ENCODE measurements around the gene METTL14.

The METTL14 gene

DNA sequence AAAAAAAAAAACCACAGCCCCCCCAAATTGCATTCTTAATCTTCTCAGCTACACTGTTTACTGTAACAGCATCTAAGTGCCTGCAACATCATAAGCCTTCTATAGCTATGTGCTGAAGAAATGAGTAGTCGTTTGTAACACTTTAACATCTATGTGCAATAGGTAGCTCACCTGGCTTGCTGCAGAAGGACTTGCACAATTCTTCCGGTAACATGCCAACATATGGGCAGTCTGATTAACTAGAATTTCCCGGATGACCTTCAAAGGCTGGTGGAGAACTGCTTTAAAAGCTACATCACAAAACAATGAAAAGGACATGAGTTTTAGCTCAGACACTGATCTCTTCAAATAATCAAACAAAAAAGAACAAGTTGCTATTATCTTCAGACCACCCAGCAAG, 52.9 kb downstream of the METTL14 start:
- Histone ChIP-seq H3K36me3 (ENCODE audit: control insufficient read depth, insufficient read depth, low read length) (peaks cover 14% of the 10 kb centered on the region), H3K9ac (ENCODE audit: low read depth, low read length) (no peak overlapping the region), H3K4me3 (ENCODE audit: low read depth, low read length) (no peak overlapping the region), H3K27me3 (ENCODE audit: control insufficient read depth, insufficient read depth, low read length) (no peaks in the 10 kb centered on the region), H3K4me1 (ENCODE audit: control insufficient read depth, insufficient read depth, low read length) (no peaks in the 10 kb centered on the region), H3K9me3 (ENCODE audit: control insufficient read depth, insufficient read depth, low read length) (no peaks in the 10 kb centered on the region)

DNA sequence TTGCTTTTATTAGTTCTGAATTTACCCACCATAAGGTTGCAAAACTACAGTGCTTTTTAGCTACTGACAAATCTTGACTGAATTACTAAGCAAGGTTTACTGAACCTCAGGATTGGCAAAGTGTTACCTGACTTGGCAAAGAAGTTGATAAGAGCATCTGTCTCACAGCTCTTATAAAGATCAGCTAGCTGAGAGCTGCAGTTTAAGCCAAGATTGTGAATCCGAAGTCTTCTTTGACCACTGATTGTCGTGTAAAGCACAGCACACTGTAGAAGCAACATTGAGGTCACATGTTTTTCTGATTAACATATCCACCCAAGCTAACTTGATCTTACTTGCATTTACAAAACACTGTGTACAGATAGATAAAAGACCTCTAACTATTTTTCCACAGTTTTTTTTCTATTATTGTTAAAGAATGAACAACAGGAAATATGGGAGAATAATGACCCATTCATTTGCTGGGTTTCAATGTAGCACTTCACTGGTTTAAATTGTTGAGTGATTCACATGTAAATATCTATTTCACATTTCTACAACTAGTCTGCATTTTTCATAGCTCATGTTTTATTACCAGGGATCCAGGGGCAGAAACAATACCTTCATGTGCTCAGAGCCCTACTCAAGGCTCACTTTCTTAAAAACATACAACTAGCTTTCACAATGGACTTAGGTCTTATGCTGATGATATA, 54.0 kb downstream of the METTL14 start:
- Histone ChIP-seq H3K4me1 (ENCODE audit: control insufficient read depth, insufficient read depth, low read length) (no peaks in the 10 kb centered on the region), H3K36me3 (ENCODE audit: control insufficient read depth, insufficient read depth, low read length) (peaks cover 19% of the 10 kb centered on the region), H3K9ac (ENCODE audit: low read depth, low read length) (no peak overlapping the region), H3K4me3 (ENCODE audit: low read depth, low read length) (no peak overlapping the region), H3K27me3 (ENCODE audit: control insufficient read depth, insufficient read depth, low read length) (no peaks in the 10 kb centered on the region), H3K9me3 (ENCODE audit: control insufficient read depth, insufficient read depth, low read length) (no peaks in the 10 kb centered on the region)

DNA sequence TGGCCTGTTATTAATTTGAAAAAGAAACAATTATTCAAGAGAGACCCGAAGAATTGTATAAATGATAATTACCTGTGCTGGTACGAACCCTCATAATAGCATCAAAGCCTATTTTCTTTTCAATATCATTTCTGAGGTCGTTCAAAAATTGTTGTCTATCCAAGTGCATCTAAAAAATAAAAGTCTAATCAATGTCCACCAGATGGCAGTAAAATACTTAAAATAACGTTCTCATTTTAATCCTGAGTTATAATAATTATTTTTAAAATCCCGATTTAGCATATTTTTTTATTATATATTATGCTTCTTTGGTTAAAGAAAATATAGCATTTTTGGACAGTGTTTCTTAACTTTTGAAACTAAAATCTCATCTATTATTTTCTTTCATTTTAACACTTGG, 55.7 kb downstream of the METTL14 start:
- no peak overlapping the region for H3K4me3 ChIP-seq (ENCODE audit: low read depth, low read length)
- H3K27me3 ChIP-seq (ENCODE audit: control insufficient read depth, insufficient read depth, low read length) = no peaks in the 10 kb centered on the region
- no peak overlapping the region for H3K9ac ChIP-seq (ENCODE audit: low read depth, low read length)
- peaks cover 16% of the 10 kb centered on the region for H3K36me3 ChIP-seq (ENCODE audit: control insufficient read depth, insufficient read depth, low read length)
- no peaks in the 10 kb centered on the region for H3K9me3 ChIP-seq (ENCODE audit: control insufficient read depth, insufficient read depth, low read length)
- no peaks in the 10 kb centered on the region for H3K4me1 ChIP-seq (ENCODE audit: control insufficient read depth, insufficient read depth, low read length)

DNA sequence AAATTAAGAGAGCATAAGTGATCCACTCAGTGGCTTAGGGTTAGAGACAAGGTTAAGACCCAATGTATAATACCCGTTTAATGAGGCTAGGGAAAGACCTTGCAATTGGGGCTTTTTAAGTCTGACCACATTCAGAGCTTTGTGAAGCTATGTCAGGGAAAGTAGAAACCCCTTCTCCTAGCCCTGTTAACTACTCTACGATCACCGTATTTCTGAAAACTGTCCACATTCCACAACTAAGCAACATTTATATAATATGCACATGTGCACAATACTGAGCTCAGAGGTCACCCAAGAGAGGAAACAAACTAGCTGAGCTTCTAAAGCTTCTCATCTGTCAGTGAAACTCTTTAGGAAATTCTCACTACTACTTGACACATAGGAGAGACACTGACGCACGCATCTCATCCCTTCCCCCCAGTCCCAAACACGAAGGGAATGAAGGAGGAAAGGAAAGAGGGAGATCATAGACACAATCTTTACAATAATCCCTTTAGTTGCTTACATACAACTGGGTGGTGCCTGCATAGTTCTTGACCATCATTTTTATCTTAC, 56.2 kb downstream of the METTL14 start:
- Histone ChIP-seq H3K9me3 (ENCODE audit: control insufficient read depth, insufficient read depth, low read length) (no peaks in the 10 kb centered on the region), H3K9ac (ENCODE audit: low read depth, low read length) (no peak overlapping the region), H3K27me3 (ENCODE audit: control insufficient read depth, insufficient read depth, low read length) (no peaks in the 10 kb centered on the region), H3K4me1 (ENCODE audit: control insufficient read depth, insufficient read depth, low read length) (no peaks in the 10 kb centered on the region), H3K4me3 (ENCODE audit: low read depth, low read length) (no peak overlapping the region), H3K36me3 (ENCODE audit: control insufficient read depth, insufficient read depth, low read length) (peaks cover 16% of the 10 kb centered on the region)

DNA sequence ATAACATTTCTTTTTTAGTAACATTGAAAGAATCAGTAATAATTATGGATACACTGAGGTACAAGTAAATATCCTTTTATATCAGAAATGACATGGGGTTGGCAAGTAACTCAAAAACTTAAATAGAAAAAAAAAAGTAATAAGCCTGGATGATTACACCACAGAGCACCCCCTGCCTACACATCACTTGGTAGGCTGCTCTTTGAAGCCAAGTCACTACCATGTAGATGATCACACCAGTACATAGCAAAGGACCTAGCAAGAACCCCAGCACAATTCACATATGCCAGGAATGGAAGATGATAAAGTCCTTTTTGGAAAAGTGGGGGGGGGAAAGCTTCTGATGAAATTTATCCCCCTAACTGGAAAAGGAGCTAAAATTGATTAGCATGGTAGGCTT, 56.9 kb downstream of the METTL14 start:
- Histone ChIP-seq H3K4me1 (ENCODE audit: control insufficient read depth, insufficient read depth, low read length) (no peaks in the 10 kb centered on the region), H3K4me3 (ENCODE audit: low read depth, low read length) (no peak overlapping the region), H3K36me3 (ENCODE audit: control insufficient read depth, insufficient read depth, low read length) (peaks cover 16% of the 10 kb centered on the region), H3K9ac (ENCODE audit: low read depth, low read length) (no peak overlapping the region), H3K27me3 (ENCODE audit: control insufficient read depth, insufficient read depth, low read length) (no peaks in the 10 kb centered on the region), H3K9me3 (ENCODE audit: control insufficient read depth, insufficient read depth, low read length) (no peaks in the 10 kb centered on the region)

DNA sequence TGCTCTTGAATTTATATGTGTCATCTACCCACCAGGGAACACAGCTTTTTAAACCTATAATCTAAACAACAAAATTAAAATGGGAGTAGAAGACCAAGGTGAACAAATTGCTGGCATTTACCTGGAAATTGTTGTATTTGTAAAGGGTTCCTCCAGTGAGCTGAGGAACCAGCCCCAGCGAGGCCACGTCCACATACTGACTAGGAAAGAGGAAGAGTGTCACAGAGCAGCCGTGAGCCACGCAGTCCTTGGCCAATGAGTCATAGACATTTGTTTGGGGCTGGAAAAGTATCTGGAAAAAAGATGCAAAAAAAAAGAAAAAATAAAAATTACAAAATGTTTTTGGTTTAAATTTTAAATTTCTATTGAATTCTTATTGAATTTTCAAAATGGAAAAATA, 58.7 kb downstream of the METTL14 start:
- H3K36me3 ChIP-seq (ENCODE audit: control insufficient read depth, insufficient read depth, low read length) = peaks cover 10% of the 10 kb centered on the region
- H3K4me1 ChIP-seq (ENCODE audit: control insufficient read depth, insufficient read depth, low read length) = no peaks in the 10 kb centered on the region
- no peak overlapping the region for H3K9ac ChIP-seq (ENCODE audit: low read depth, low read length)
- H3K4me3 ChIP-seq (ENCODE audit: low read depth, low read length) = no peak overlapping the region
- H3K9me3 ChIP-seq (ENCODE audit: control insufficient read depth, insufficient read depth, low read length) = no peaks in the 10 kb centered on the region
- H3K27me3 ChIP-seq (ENCODE audit: control insufficient read depth, insufficient read depth, low read length) = no peaks in the 10 kb centered on the region

DNA sequence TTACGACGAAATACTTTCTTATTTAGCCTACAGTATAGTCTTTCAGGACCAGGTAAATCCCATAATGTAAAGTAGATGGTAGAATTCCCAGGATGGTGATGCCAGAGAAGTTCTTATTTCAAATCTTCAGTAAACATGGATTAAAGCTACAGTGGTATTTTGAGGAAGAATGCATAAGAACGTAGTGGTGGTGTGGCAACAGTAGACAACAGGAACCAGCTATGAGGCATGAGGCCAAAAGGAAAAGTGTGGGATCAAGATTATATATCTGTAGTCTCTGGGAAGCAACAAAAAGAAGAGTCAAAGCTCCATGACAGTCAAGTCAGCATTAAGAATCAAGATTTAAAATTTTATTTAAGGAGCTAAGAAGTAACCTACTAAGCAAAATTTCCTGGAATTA, 60.2 kb downstream of the METTL14 start:
- Histone ChIP-seq H3K36me3 (ENCODE audit: control insufficient read depth, insufficient read depth, low read length) (peaks cover 12% of the 10 kb centered on the region), H3K9me3 (ENCODE audit: control insufficient read depth, insufficient read depth, low read length) (no peaks in the 10 kb centered on the region), H3K4me1 (ENCODE audit: control insufficient read depth, insufficient read depth, low read length) (no peaks in the 10 kb centered on the region), H3K27me3 (ENCODE audit: control insufficient read depth, insufficient read depth, low read length) (no peaks in the 10 kb centered on the region), H3K4me3 (ENCODE audit: low read depth, low read length) (no peak overlapping the region), H3K9ac (ENCODE audit: low read depth, low read length) (no peak overlapping the region)

DNA sequence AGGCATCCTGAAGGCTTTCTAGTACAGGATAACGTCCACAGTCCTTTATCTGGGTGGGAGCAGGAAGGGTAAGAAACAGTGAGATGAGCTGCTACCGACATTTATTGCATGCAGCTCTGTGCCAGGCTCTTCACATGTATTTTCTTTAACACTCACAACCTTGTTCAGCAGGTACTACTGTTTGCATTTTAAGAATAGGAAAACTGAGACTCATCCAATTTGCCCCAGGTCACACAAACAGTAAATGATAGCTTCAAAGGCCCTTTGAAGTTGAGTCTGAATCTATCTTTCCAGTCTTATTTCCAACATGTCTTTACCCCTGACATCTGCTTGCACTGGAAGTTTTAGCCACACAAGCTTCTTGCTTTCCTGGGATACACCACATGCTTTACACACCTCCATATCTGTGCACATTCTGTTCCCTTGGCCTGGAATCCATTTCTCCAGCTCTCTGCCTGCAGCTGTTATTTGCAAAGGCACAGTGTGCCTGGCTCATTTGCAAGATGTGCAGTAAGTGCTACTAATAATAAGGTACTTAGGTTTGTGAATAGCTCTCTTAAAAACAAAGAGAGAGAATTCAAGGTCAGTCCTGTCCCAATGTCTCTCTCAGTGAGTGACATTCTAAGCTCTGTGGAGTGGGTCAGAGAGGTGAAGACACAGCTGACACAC, 61.2 kb downstream of the METTL14 start:
- no peaks in the 10 kb centered on the region for H3K27me3 ChIP-seq (ENCODE audit: control insufficient read depth, insufficient read depth, low read length)
- H3K9ac ChIP-seq (ENCODE audit: low read depth, low read length) = no peak overlapping the region
- peaks cover 14% of the 10 kb centered on the region for H3K36me3 ChIP-seq (ENCODE audit: control insufficient read depth, insufficient read depth, low read length)
- H3K9me3 ChIP-seq (ENCODE audit: control insufficient read depth, insufficient read depth, low read length) = no peaks in the 10 kb centered on the region
- no peaks in the 10 kb centered on the region for H3K4me1 ChIP-seq (ENCODE audit: control insufficient read depth, insufficient read depth, low read length)
- H3K4me3 ChIP-seq (ENCODE audit: low read depth, low read length) = no peak overlapping the region

DNA sequence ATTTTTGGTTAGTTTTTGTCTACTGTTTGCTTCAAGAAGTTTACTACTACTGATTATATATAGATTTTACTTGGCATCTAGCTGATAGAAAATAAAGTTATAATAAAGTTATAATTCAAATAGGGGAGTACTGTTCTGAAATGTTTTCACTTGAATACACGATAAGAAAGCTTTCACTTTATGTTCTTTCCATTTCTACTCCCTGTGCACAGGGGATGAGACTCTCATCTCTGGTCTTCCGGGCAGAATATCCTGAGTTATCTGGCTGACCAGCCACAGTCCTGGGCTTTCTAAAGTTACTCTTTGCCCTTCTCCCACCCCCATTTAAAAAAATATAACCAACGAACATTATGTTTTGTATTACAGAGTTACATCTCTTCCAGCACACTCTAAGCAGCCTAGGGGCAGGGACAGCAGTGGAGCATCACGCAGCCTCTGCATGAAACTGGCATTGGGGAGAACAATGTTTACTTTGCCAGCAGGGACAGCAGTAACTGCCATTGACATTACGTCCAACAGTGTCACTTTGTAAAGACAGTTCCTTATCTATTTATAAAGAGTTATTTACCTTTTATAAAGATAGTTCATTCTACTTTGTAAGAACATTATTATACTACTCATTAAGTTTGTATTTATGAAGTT, 64.3 kb downstream of the METTL14 start:
- Histone ChIP-seq H3K9me3 (ENCODE audit: control insufficient read depth, insufficient read depth, low read length) (no peaks in the 10 kb centered on the region), H3K27me3 (ENCODE audit: control insufficient read depth, insufficient read depth, low read length) (no peaks in the 10 kb centered on the region), H3K4me1 (ENCODE audit: control insufficient read depth, insufficient read depth, low read length) (no peaks in the 10 kb centered on the region), H3K36me3 (ENCODE audit: control insufficient read depth, insufficient read depth, low read length) (peaks cover 14% of the 10 kb centered on the region), H3K9ac (ENCODE audit: low read depth, low read length) (no peak overlapping the region), H3K4me3 (ENCODE audit: low read depth, low read length) (no peak overlapping the region)

DNA sequence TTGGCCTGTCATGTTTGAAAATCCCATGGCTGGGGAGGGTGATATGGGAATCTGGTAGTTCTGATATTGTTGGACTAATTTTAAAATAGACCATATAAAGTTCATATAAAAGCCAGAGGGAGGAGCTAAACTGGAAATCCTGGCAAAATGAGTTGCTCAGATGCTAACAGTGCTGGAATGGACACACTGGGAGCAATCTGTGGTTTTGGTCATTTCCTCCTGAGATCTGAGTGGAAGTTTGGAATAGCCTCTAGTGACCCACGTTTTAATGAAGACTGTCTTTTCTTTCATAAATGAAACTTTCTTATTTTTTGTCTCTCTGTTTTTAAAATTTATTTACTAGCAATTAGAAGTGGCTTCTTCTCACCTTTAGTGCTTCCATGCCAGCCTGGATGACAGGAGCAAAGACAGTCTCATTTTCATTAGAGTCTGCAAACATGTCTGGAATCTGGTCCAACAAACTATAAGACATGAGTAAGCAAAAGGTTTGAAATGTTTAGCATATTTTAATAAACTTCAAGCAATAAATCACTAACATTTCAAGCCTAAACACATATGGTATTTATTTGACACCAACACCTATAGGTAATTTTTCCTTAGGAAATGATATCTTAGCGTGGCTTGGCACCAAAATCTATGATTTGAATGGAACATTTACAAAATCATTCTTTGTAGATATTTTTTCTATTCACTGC, 66.6 kb downstream of the METTL14 start:
- Histone ChIP-seq H3K9ac (ENCODE audit: low read depth, low read length) (no peak overlapping the region), H3K27me3 (ENCODE audit: control insufficient read depth, insufficient read depth, low read length) (no peaks in the 10 kb centered on the region), H3K9me3 (ENCODE audit: control insufficient read depth, insufficient read depth, low read length) (no peaks in the 10 kb centered on the region), H3K4me1 (ENCODE audit: control insufficient read depth, insufficient read depth, low read length) (no peaks in the 10 kb centered on the region), H3K36me3 (ENCODE audit: control insufficient read depth, insufficient read depth, low read length) (peaks cover 14% of the 10 kb centered on the region), H3K4me3 (ENCODE audit: low read depth, low read length) (no peak overlapping the region)

DNA sequence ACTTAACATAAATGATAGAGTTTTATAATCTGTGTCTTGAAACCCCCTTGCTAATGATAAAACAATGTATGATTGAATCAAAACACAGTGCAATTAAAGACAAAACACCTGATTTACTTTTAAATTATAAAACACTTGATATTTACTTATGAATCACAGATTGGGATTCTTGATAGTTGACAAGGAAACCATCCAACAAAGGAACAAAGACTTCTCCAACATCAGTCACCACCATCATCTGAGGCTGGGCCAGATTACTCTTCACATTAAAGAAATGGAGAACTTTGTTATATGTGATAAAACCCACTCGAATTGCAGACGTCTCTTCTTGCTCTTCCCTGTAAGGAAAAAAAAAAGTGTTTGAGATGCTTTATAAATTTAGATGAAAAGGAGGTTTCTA, 67.4 kb downstream of the METTL14 start:
- Histone ChIP-seq H3K36me3 (ENCODE audit: control insufficient read depth, insufficient read depth, low read length) (peaks cover 14% of the 10 kb centered on the region), H3K4me1 (ENCODE audit: control insufficient read depth, insufficient read depth, low read length) (no peaks in the 10 kb centered on the region), H3K4me3 (ENCODE audit: low read depth, low read length) (no peak overlapping the region), H3K27me3 (ENCODE audit: control insufficient read depth, insufficient read depth, low read length) (no peaks in the 10 kb centered on the region), H3K9me3 (ENCODE audit: control insufficient read depth, insufficient read depth, low read length) (no peaks in the 10 kb centered on the region), H3K9ac (ENCODE audit: low read depth, low read length) (no peak overlapping the region)
